Activated CD4-positive, alpha-beta T cell treated with anti-CD3 and anti-CD28 coated beads, Interleukin-2, Interleukin-4, amounts not matched to agents 100 ng/mL and 50 ng/mL, durations not matched to agents 16 hours and 8 hours (primary cell): ENCODE data around the gene TBX5.

Experiments
- DNase-seq: peaks from one replicate; pipeline ENCODE4 v3.0.0-alpha.2; 2020; ENCODE audit warnings: low spot score

Gene TBX5

DNA sequence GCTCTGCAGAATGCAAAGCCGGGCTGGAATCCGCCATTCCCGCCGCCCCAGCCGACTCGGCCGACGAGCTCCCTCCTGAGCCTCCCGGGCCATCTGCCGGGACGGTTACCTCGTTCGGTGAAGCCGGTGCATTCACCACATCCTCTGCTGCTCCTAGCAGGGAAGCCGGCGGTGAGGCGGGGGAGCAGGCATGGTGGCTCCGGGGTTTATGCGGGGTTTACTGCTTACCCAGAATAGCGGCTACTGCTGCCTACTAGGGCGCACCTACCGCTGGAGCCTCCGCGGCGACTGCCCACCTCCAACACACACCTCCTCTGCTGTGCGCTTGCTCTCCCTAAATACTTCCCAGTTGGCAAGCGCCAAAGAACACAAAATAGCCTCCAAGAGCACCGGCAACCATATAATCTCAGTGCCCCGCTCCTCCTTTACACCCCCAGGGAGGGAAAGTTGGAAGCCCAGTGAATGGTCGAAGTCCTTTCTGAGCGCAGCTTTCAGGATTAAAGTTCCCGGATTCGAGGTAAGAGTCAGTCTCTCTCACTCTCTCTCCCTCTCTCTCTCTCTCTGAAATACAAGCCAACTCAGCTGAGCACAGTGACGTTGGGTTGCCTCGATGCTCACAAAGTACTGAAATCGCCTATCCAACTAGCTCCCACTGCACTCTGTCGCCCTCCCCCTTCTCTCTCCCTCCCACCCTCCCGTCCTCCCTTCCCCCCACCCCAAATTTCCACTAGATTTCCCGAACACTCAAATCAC is at the start of gene TBX5:
Gene TBX5 (minus strand): TSS at position 626 of the 753 bp plus-strand sequence. CDS start 2,246 bp downstream, outside the sequence.
- DNase-seq, result no peak

DNA sequence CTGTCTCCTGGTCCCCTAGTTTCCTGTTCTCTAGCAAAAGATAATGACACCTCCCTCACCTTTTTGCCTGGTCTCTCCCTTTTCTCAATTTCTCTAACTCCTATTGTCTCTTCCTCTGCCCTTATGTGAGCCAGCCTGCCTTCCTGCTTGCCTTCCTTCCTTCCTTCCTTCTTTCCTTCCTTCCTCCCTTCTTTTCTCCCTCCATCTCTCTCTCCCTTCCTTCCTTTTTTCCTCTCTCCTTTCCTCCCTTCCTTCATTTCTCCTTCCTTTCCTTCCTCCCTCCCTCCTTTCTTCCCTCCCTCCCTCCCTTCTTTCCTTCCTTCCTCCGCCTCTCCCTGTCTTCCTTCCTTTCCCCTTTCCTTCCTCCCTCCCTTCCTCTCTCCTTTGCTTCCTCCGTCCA is 45.7 kb upstream of the TBX5 start:
- DNase-seq, result no peak

DNA sequence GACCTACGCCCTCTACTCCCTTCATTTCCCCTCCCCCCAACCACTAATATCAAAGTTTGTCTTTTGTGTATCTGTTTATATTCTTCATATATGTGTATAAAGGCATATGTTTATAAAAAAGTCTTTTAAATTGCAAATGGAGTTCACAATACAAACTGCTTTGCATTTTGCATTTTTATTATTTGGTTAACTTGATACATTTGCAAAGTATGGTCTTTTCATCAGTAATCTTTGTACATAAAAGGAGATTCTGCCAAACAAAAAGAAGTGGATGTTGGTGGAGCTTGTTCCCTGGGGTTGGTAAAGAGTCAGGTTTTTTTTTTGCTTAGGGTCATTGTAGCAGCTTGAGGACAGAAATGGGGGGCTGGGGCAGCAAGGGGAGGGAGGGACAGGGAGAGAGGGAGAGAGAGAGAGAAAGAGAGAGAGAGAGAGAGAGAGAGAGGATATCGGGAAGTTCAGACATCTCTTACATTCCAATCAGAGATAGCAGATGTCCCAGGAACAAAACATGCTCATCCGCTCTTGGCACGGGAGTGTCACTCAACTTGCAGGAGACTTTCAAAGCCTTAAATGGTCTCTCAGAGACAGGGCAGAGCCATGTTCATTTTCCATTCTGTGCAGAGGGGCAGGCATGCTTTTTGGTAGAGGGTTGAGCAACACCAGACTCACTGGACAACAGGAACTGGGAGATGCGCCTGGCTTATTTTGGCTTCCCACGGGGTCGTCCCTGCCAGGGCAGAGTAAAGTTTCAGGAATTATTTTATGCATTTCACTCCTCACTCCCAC is 44.8 kb upstream of the TBX5 start:
- no peak for DNase-seq

DNA sequence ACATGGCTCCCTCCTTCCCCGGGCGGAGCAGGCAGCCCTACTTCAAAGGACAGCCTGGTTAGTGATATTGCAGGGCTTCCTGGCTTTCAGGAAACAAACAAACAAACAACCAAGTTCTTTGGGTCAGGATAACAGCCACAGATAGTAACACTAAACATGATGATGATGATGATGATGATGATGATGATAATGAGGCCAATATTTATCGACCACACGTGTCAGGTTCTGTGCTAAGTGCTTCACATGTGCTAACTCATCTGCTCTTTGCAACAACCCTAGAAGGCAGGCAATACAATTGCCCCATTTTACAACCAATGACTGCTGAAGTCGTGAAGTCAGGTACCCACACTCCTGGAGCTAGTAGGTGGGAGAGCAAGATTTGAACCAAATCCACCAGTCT is 44.1 kb upstream of the TBX5 start:
- DNase-seq, result no peak

DNA sequence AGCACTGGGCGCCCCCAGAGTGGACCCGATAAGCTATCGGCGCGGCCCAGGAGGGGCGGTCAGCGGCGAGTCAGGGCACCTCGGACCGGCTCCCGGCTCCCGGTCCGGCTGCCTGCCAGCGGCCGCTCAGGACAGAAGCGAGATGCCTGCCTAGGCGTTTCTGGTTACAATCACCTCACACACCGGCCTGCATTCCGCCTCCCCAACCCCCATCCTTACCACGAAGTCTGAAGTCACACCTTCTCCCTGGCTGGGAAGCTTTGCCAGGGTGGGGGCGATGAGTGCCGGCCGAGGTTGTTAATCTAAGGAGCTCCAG is 42.6 kb upstream of the TBX5 start:
- DNase-seq, result no peak

DNA sequence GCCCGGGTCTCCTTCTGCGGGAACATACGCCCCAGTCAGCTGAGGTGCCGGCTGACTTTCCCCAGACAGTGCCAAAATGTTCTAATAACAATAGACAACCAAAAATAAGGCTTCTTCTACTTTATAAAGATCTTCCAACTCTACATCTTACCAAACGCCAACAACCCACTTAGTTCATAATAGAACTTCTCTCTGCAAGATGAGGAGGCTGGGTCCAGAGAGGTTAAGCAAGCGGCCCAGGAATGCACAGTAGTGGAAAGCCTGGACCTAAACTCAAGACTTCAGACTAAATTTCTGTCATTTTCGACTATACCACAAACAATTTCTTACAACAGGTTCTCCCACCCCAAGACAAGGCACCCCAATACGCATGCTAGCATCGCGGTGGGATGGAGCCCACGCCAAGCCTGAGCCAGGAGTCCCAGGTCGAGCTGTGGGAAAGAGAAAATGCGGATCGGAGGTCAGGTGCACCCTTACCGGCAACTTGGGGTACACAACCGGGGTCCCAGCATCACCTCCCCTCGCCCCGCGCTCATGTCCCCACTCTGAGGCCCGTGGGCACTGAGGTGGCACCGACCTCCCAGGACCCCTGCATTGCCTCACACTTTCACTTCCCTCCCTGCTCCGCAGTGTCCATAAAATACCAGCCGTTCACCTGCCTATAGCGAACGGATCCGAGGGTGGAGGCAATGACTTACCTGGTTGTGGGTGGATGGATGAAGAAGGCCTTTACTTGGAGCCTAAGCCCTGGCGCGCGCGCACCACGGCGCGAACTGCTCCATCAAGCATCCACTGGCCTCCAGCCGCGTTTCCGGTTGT is 42.1 kb upstream of the TBX5 start:
- no peak for DNase-seq

DNA sequence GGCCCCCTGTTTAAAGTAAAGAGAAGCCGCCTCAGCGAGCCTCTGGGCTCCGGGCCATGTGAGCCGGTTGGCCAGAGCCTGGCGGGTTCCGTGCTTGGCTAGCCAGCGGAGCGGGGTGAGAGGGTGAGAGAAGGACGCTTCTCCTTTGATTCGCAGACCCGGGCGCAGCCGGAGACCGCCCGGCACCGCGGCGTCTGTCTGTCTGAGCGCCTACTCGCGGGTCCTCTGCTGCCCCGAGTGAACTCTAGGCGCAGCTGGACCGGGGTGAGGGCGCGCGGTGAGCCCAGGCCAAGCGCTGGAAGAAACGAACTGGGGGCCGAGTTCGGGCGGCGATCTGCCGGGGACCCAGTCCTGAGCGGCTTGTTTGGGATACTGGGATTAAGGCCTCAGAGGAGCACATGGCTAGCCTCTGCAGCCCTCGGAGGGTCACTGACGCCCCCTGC is 41.4 kb upstream of the TBX5 start:
- no peak for DNase-seq

DNA sequence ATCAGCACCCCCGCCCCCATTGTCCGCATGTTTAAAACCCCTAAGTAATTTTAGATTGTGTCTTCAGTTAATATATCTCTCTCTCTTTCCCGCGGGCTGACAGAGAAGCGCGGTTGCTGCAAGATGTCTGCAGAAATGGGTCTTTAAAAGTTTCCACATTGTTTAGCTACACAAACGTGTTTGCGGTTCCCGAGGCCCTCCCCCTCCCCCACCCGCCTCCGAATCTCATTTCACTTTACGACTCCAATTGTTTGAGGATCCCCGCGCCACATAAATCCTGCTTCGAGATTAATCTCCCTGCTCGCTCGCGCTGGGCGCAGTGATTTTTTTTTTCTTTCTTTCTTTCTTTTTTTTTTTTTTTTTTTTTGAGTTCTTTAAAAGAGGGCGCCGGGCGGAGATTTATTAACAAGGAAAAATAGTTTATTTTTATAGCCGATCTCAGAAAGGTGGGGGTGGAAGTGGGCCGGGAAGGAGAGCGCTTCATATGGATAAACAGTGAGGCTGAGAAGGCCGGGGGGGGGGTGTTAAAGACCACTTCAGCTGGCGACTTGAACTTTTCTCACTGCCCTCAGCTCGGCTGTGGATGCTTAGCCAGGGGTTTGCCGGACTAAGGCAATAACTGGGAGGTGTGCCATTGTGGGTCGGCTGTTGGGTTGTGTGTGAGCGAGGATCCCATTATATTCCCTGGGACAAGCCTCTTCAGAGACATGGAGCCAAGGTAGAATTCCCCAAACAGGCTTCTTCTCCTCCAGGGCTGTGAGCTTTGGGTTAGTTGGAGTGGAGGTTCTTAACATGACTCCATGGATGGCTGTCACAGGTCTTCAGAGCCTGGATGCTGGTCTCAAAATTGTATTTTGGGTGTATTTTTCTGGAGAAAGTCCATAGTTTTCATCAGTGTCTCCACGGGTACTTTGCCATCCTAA is 39.7 kb upstream of the TBX5 start:
- DNase-seq, result no peak

DNA sequence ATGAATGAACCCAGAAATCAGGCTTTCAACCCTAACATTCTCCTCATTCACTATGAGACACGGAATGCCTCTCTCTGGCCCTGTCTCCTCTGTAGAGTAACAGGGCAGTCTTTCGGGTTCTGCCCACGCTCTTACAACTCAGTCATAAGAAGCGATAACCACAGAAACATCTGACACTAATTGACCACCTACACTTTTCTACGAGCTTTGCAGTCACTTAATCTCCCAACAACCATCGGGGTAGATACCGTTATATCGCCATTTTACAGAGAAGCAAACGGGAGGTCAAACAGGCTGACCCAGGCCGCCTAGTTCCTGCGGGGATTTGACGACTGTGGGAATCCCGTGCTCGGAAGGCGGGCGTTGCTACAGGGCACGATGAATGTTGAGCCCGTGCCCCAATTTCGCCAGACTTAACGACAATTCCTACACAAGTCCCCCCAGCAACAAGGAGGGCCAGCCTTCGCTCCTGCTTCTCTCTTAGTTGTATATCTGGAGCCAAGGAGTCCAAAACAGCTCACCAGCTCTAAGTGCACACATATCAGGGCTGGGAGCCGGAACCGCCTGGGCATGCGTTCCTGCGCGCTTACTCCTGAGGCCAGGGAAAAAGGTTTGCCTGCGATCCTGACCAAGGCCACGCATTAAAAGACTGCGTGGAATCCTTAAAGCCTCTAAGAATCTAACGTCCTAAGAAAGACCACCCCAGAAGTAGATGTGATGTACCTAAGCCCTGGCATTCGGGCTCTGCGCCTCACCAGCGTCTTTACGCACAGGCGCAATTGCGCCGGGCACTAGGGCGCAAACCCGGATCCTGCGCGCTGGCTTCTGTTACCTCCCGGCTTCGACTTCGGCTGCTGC is 38.7 kb upstream of the TBX5 start:
- no peak for DNase-seq

DNA sequence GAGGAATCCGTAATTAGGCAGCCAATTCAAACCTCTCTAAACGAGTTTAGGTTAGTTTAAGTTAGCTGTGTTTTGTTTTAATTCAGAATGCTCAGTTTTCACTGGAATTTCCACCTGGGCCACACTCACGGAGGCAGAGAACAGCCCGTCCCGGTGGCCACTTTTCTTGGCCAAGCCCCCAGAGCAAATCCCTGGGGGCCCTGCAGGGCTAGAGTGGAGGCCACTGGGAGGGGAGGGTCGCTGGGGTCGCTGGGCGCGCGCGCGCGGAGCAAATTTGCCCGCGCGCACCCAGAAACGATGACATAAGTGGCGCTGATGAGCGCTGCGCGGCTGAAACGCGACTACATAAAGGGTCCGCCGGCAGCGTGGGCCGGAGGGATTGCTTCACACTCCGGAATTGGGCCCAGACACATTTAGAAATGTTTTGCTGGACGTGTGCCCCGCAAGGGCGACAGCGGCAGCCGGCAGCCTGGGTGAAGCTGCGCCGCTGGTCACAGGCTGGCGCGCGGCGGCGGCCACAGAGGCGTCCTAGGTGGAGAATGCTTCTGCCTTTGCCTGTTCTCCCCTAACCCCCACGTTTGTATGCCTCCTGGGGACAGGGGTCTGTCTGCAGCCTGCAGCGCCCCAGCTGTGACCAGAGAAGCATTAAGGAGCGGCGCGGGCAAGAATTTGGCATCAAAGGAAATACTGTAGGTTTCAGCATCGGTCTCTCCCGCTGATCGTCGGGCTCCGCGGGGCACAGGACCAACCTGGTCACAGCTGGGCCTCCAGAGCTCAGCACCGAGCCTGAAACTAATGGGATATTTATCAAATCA is 37.9 kb upstream of the TBX5 start:
- no peak for DNase-seq

DNA sequence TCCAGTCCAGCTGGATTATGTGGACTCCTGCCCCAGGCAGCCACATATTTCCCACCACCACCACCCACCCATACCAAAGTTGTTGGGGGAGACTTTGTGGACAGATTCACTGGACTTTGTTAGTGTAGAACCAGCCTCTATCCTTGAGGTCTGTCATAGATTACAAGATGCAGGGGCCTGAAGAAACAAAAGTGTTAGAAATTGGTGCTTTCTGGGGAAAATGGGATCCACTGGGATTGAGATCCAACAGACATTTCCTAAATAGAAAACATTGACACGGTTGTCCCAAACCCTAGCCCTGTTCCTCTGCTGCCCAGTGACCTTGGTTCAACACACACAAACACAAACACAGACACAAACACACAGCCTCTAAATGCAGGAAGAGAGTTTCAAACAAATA is 36.6 kb upstream of the TBX5 start:
- DNase-seq, result no peak

DNA sequence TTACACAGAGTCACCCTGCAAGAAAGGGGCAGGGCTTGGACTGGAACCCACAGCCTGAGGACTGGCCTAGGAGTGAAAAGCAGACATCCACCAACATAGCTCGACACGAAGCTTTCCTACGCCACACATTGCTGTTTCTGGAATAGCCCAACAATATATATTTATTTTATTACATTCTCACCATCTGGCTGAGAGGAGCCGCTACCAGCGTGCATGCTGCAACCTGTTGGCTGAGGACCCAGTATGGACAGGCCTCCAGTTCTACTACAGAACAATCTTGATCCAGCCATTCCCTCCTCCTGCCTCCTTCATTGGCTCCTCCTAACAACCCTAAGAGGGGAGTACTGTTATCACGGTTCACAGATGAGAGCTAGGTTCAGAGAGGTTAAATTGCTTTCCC is 35.6 kb upstream of the TBX5 start:
- DNase-seq, result no peak

DNA sequence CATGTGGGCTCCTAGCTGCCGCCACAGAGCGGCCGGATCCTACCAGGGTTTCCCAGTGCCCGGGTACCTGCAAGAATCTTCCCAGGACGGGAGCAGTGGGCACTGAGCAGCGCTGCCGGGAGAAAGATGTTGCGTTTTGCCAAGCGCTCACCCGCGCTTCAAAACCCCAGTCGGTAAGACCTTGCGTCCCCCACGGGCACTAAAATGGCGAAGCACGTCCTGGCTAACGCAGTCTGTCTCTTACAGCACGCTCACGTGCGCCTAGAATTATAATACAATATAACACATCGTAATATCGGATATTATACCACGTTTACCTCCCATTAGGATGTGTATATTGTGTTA is 35.1 kb upstream of the TBX5 start:
- no peak for DNase-seq

DNA sequence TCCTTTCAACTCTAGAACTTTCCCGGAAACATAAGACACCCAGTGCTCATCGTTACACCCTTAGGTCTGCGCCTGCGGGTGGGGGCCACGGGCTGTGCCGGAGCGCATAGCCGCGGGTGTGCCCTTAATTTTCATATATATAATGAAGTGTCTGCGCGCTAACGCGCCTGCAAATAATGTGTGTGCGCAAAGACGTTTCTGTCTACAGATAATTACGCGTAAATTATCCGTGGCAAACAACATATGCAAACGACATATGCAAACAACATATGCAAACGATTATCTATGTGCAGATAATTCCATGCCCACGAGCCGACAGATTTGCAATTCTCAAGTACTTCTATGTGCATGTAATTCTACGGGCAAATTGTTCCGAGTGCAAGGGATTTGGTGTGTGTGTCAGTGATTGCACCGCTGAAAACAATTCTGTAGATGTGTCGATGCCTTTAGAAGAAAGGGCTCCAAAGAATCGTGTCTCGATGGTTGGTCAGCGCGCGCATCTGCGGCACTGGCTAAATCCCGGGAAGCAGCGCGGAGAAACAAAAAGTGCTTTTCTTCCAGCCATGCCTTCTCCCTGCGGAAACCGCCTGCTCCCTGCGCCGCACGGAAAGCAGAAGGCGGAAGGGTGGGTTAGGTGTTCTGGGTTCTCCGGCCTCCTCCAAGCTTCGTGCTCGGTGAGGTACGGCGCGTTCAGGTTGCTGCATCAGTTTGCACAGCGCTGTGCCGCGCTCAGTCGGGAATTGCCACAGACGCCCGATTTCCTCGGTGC is 34.5 kb upstream of the TBX5 start:
- DNase-seq, result no peak

DNA sequence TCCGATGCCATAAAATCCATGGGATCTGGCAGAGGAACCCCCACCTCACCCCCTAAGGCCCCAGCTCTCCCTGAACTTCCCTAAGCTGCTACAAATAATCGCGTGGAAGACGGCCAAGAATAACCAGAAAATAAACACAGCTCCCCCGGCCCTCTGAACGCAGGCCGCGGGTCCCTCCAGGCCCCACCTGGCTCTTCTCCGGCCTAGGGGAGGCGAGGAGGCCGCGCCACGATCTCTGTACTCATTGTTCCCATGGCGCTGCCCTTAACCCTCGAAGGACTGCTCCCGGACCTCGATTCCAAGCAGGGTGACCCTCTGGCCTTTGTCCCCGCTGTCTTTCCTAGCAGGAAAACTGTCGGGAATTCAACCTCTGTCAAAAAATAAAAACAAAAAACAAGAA is 33.9 kb upstream of the TBX5 start:
- no peak for DNase-seq

DNA sequence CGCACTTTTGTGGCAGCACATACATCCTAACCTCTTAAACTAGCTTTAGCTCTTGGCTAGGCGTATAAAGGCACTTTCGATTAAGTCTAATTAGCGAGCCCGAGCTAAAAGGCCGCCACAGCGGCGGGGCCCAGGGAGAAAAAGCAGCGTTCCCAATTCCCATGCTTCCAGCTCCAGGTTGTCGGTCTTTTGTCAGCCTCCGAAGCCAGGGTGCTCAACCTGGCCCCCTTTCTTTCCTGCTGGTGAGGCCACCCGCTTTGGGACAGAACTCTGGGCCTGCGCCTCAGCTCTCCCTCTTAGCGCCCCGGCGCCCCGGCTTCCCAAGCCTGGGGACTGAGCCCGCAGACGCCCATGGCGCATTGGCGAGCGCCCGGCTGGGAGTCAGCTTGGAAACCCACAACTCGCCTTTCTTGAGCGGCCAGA is 33.3 kb upstream of the TBX5 start:
- no peak for DNase-seq

DNA sequence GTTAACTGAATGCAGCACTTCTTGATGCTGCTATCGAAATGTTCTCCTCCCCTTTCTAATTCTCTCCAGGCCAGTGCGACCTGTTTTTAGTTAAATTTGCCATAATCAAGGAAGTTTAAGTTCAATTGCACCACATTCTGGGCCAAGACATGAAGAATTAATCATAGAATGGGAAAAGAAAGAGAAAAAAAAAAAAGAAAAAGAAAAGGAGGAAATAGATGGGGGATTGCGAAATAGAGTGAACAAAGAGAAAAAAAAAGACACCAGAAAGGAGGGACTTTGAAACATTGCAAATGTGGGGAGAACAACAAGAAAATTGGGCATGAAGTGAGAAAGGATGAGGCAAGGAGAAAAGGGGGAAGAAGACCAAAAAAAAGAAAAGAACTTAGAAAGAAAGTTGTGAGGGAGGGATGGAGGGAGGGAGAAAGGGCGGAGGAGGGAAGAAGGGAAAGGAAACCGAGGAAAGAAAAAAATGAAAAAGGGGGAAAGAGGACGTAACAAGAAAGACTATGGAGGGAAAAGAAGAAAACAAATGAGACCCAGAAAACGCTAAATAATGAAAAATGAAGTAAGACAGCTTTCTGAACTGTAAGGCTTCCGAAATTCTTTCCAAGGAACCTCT is 32.8 kb upstream of the TBX5 start:
- DNase-seq, result no peak

DNA sequence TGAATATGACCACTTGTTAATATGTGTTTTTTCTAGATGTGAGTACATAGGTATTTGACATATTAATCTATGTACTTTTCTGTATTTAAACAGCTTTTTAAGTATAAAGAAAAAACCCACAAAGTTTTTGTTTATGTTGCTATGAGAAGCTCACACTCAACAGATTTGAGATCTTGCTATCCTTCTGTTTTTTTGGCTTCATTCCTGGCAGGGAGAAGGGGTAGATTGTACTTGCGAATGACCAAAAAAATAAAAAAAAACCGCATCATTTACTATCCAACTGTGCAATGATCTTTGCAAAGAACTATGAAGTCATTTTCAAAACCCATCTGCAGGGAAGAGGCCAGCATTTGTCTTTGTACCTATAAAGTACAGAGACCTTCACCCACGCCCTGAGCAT is 28.4 kb upstream of the TBX5 start:
- DNase-seq, result no peak

DNA sequence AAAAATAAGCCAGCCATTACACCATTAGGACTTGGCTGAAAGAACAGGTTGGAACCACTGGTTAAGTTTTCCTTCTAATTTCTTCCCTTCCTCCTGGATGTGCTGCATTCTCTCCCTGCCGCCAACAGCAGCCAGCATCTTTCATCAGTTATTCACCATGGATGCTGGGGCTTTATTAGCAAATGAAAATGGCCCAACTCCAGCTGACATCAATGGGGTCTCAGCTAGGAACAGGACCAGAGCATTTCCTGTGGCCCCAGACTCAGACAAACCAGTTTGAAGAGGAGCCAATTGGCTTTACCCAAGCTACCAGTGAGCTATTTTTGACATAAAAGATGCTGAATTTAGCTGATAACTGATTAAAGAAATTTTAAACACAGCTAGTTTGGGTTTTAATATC is 26.0 kb upstream of the TBX5 start:
- no peak for DNase-seq
